ENCODE measurements around the gene EML6. TPM values are rescaled to one million over a fixed set of nuclear protein-coding genes. Genes with fewer than 3 reads are reported as not detected.

EML6 gene
- total and polyA plus RNA-seq, 2 experiments from 2014 or later: 2.7 to 6.2 TPM

- no peak for DNase-seq (ENCODE audit: low spot score)
- Mint-ChIP-seq H3K36me3 (ENCODE audit: low read depth) (no peaks in the 10 kb centered on the region), H3K9me3 (no peaks in the 10 kb centered on the region)
Observed at GRCh38 chr2:54706622-54707021, 16.8 kb upstream of the EML6 start.

More at GRCh38 chr2:54706622-54707021, 16.8 kb upstream of the EML6 start:
- Histone ChIP-seq H3K36me3 (ENCODE audit: insufficient read depth) (no peaks in the 10 kb centered on the region), H3K4me2 (no peak overlapping the region), H3K27me3 (ENCODE audit: insufficient read depth) (peaks cover 16% of the 10 kb centered on the region; the same call in 1 of the 2 replicates), H3K4me3 (no peak overlapping the region), H3K4me1 (ENCODE audit: insufficient read depth) (no peaks in the 10 kb centered on the region), H3K27ac (ENCODE audit: low read depth) (no peak overlapping the region), H3F3A (replicated peaks; ENCODE audit: low read depth) (no peaks in the 10 kb centered on the region), H3K79me2 (replicated peaks; ENCODE audit: insufficient read depth) (no peaks in the 10 kb centered on the region), H3K9me2 (ENCODE audit: insufficient read depth) (no peaks in the 10 kb centered on the region), H4K20me1 (replicated peaks; ENCODE audit: insufficient read depth) (no peaks in the 10 kb centered on the region), H2AFZ (no peak overlapping the region)
- peaks cover 6% of the 10 kb centered on the region; the same call in 2 of the 3 replicates for H3K4me1 Mint-ChIP-seq
- no peak for TF ChIP-seq ZNF462 (CRISPR knock-in tag; IDR thresholded peaks at IDR 0.05)
- no peak for TF ChIP-seq EZH2phosphoT487 (IDR thresholded peaks at IDR 0.05; ENCODE audit: unreplicated experiment)
- no peak for TF ChIP-seq JUNB (IDR thresholded peaks at IDR 0.05; ENCODE audit: unreplicated experiment)
- no peak for TF ChIP-seq EZH2 (IDR thresholded peaks at IDR 0.05; ENCODE audit: low read depth, unreplicated experiment)
- TF ChIP-seq ETS1 (IDR thresholded peaks at IDR 0.05): no peak
- TF ChIP-seq ZNF331 (CRISPR knock-in tag; IDR thresholded peaks at IDR 0.05; ENCODE audit: low read depth): no peak
- no peak for TF ChIP-seq ZNF114 (CRISPR knock-in tag; IDR thresholded peaks at IDR 0.05)
- no peak for TF ChIP-seq CTCF (conservative IDR thresholded peaks at IDR 0.05; ENCODE audit: low read depth in 2 of 2)
- TF ChIP-seq CREB1 (CRISPR knock-in tag; IDR thresholded peaks at IDR 0.05; ENCODE audit: low read depth): no peak
- TF ChIP-seq REST (IDR thresholded peaks at IDR 0.05; ENCODE audit: unreplicated experiment): no peak
- no peak for TF ChIP-seq STAT1 (IDR thresholded peaks at IDR 0.05; ENCODE audit: unreplicated experiment)
- no peak for TF ChIP-seq POLR2AphosphoS5 (IDR thresholded peaks at IDR 0.05; ENCODE audit: low read depth)
- no peak for TF ChIP-seq NANOG (IDR thresholded peaks at IDR 0.05; ENCODE audit: borderline replicate concordance)
- H3K27ac Mint-ChIP-seq: no peak overlapping the region
- peaks cover 4% of the 10 kb centered on the region for H3K27me3 Mint-ChIP-seq (ENCODE audit: insufficient read depth, low read depth, poor library complexity)
- ATAC-seq: no peak
- no peak overlapping the region for H3K4me3 Mint-ChIP-seq

Measured in GM23338 (cell line).